B cell (primary cell): ENCODE data around the gene CPLANE2.

Experiments used
- CTCF ChIP-seq: fragments of 200-600 bp; IDR thresholded peaks from one replicate; pipeline ENCODE4 v1.8.0; 2022; ENCODE audit warnings: antibody characterized with exemption, mild to moderate bottlenecking
- EZH2 ChIP-seq: IDR thresholded peaks from 2 replicates; pipeline ENCODE4 v1.6.1; 2012; ENCODE audit warnings: borderline replicate concordance, low read depth, mild to moderate bottlenecking, moderate library complexity, low read length; ENCODE audit not compliant: insufficient read depth, poor library complexity, severe bottlenecking

- TF ChIP-seq CTCF (no peak), EZH2 (no peak)
Measured at GRCh38 chr1:16279186-16279585, 42.2 kb upstream of the CPLANE2 start.
